IMR-90 (cell line): ENCODE results near the gene OMG.

Experiments used
- CTCF ChIP-seq: conservative IDR thresholded peaks from 2 replicates; pipeline ENCODE4 v1.5.1; 2012; ENCODE audit warnings: mild to moderate bottlenecking, low read depth, low read length, improper control_type of control experiment
- MAFK ChIP-seq: IDR thresholded peaks from 2 replicates; pipeline ENCODE4 v1.6.1; 2012; ENCODE audit warnings: low read depth, low read length, improper control_type of control experiment
- MAZ ChIP-seq: IDR thresholded peaks from 2 replicates; pipeline ENCODE4 v1.6.1; 2012; ENCODE audit warnings: low read depth, mild to moderate bottlenecking, low read length, improper control_type of control experiment, moderate library complexity, borderline replicate concordance
- MXI1 ChIP-seq: IDR thresholded peaks from 2 replicates; pipeline ENCODE4 v1.6.1; 2012; ENCODE audit warnings: low read depth, mild to moderate bottlenecking, low read length, moderate library complexity, borderline replicate concordance
- NFE2L2 ChIP-seq: fragments of 150-350 bp; IDR thresholded peaks from 2 replicates; pipeline ENCODE4 v1.6.1; 2016; ENCODE audit warnings: low read depth, mild to moderate bottlenecking, low read length
- POLR2A ChIP-seq: IDR thresholded peaks from 2 replicates; pipeline ENCODE4 v1.6.1; 2012; ENCODE audit warnings: mild to moderate bottlenecking, low read depth, low read length
- RCOR1 ChIP-seq: IDR thresholded peaks from 2 replicates; pipeline ENCODE4 v1.6.1; 2012; ENCODE audit warnings: mild to moderate bottlenecking, low read length, improper control_type of control experiment; ENCODE audit not compliant: insufficient replicate concordance
- RFX5 ChIP-seq: IDR thresholded peaks from 2 replicates; pipeline ENCODE4 v1.8.0; 2012; ENCODE audit warnings: low read depth, mild to moderate bottlenecking, low read length, moderate library complexity

- TF ChIP-seq RCOR1 (no peak), CTCF (no peak), RFX5 (no peak), POLR2A (no peak), NFE2L2 (no peak), MAFK (no peak), MAZ (no peak), MXI1 (no peak)
Measured at GRCh38 chr17:31299624-31300023, 2.6 kb upstream of the OMG start.
